OCI-LY1 (cell line): ENCODE results near the gene USP22.

ENCODE experiments used
- H2AFZ ChIP-seq: fragments of 200-600 bp; sonication (generic), shearing (Covaris generic); 2 replicates; pipeline ENCODE4 v1.6.0; 2014; ENCODE audit warnings: antibody characterized with exemption, mild to moderate bottlenecking, low read length
- H3F3A ChIP-seq: fragments of 200-600 bp; sonication (generic), shearing (Covaris generic); 2 replicates; pipeline ENCODE4 v1.6.0; 2014; ENCODE audit warnings: mild to moderate bottlenecking, antibody characterized with exemption, low read length, moderate library complexity; ENCODE audit not compliant: insufficient read depth
- H3K27ac ChIP-seq: fragments of 200-600 bp; sonication (generic); 2 replicates; pipeline ENCODE4 v1.5.1; 2014; ENCODE audit warnings: low read length, mixed run types, mild to moderate bottlenecking, low read depth; ENCODE audit not compliant: poor library complexity, severe bottlenecking
- H3K27me3 ChIP-seq: fragments of 200-600 bp; sonication (generic); 2 replicates; pipeline ENCODE4 v1.6.0; 2014; ENCODE audit warnings: antibody characterized with exemption, mild to moderate bottlenecking, low read length, moderate library complexity; ENCODE audit not compliant: insufficient read depth
- H3K36me3 ChIP-seq: fragments of 200-600 bp; sonication (generic); 2 replicates; pipeline ENCODE4 v1.6.1; 2014; ENCODE audit warnings: mild to moderate bottlenecking, antibody characterized with exemption, low read length, moderate library complexity, mixed read lengths; ENCODE audit not compliant: insufficient read depth
- H3K4me1 ChIP-seq: fragments of 200-600 bp; sonication (generic); 2 replicates; pipeline ENCODE4 v1.5.1; 2014; ENCODE audit warnings: mild to moderate bottlenecking, low read length, moderate library complexity; ENCODE audit not compliant: insufficient read depth, severe bottlenecking
- H3K4me2 ChIP-seq: fragments of 200-600 bp; sonication (generic), shearing (Covaris generic); 2 replicates; pipeline ENCODE4 v1.6.1; 2014; ENCODE audit warnings: low read length
- H3K4me3 ChIP-seq: fragments of 200-600 bp; sonication (generic); 2 replicates; pipeline ENCODE4 v1.5.1; 2014; ENCODE audit warnings: low read length, low read depth, mild to moderate bottlenecking, mixed read lengths; ENCODE audit not compliant: poor library complexity, severe bottlenecking
- H3K79me2 ChIP-seq: fragments of 200-600 bp; shearing (Covaris generic); 2 replicates; pipeline ENCODE4 v1.6.1; 2016; ENCODE audit warnings: mixed run types, low read length, mixed read lengths; ENCODE audit not compliant: insufficient read depth
- H3K9ac ChIP-seq: fragments of 200-600 bp; sonication (generic), shearing (Covaris generic); 2 replicates; pipeline ENCODE4 v1.6.1; 2014; ENCODE audit warnings: mild to moderate bottlenecking, low read length, mixed read lengths
- H3K9me2 ChIP-seq: fragments of 200-600 bp; sonication (generic), shearing (Covaris generic); 2 replicates; pipeline ENCODE4 v1.6.1; 2014; ENCODE audit warnings: low read depth, mild to moderate bottlenecking, low read length, mixed read lengths
- H3K9me3 ChIP-seq: fragments of 200-600 bp; shearing (Covaris generic); 2 replicates; pipeline ENCODE4 v1.6.1; 2014; ENCODE audit warnings: low read length, mixed read lengths
- H4K20me1 ChIP-seq: fragments of 200-600 bp; sonication (generic), shearing (Covaris generic); 2 replicates; pipeline ENCODE4 v1.6.0; 2016; ENCODE audit warnings: mild to moderate bottlenecking, low read length; ENCODE audit not compliant: insufficient read depth
- CTCF ChIP-seq: fragments of 200-600 bp; sonication (generic), shearing (Covaris generic); IDR thresholded peaks from 2 replicates; pipeline ENCODE4 v1.5.1; 2017; ENCODE audit warnings: mild to moderate bottlenecking, antibody characterized with exemption, low read length, moderate library complexity, mixed read lengths
- EZH2 ChIP-seq: fragments of 200-600 bp; sonication (generic), shearing (Covaris generic); IDR thresholded peaks from 2 replicates; pipeline ENCODE4 v1.8.0; 2017; ENCODE audit warnings: borderline replicate concordance, mixed run types, mild to moderate bottlenecking, antibody characterized with exemption, low read length, moderate library complexity, mixed read lengths

Gene USP22

GRCh38 chr17:21076242-21076641 is 33.4 kb upstream of the USP22 start:
- Histone ChIP-seq H4K20me1 (no peaks in the 10 kb centered on the region), H3K9me2 (no peaks in the 10 kb centered on the region), H3K4me2 (no peak overlapping the region), H3K9me3 (no peaks in the 10 kb centered on the region; the same call in 1 of the 2 replicates), H3K36me3 (no peaks in the 10 kb centered on the region; the same call in 1 of the 2 replicates), H3K79me2 (no peaks in the 10 kb centered on the region), H3K27me3 (peaks cover 6% of the 10 kb centered on the region; the same call in 1 of the 2 replicates), H2AFZ (no peak overlapping the region), H3K27ac (no peak overlapping the region), H3F3A (no peaks in the 10 kb centered on the region), H3K4me1 (no peaks in the 10 kb centered on the region), H3K4me3 (no peak overlapping the region), H3K9ac (no peak overlapping the region)
- TF ChIP-seq CTCF: no peak
- no peak for TF ChIP-seq EZH2

GRCh38 chr17:21075739-21076085 is 32.9 kb upstream of the USP22 start:
- Histone ChIP-seq H3K36me3 (no peaks in the 10 kb centered on the region; the same call in 1 of the 2 replicates), H3K9me3 (no peaks in the 10 kb centered on the region), H3K79me2 (no peaks in the 10 kb centered on the region), H3K9ac (no peak overlapping the region), H3K27ac (no peak overlapping the region), H3K27me3 (peaks cover 6% of the 10 kb centered on the region; the same call in 1 of the 2 replicates), H2AFZ (no peak overlapping the region), H3K4me3 (no peak overlapping the region), H3F3A (no peaks in the 10 kb centered on the region), H3K4me1 (no peaks in the 10 kb centered on the region), H3K4me2 (no peak overlapping the region), H3K9me2 (no peaks in the 10 kb centered on the region), H4K20me1 (no peaks in the 10 kb centered on the region)
- no peak for TF ChIP-seq EZH2
- TF ChIP-seq CTCF: no peak

- Histone ChIP-seq H3F3A (no peaks in the 10 kb centered on the region), H3K9ac (no peak overlapping the region), H3K79me2 (no peaks in the 10 kb centered on the region), H3K4me1 (no peaks in the 10 kb centered on the region), H3K9me3 (no peaks in the 10 kb centered on the region), H3K4me3 (no peak overlapping the region), H3K27ac (no peak overlapping the region), H3K36me3 (no peaks in the 10 kb centered on the region), H3K4me2 (no peak overlapping the region), H3K27me3 (0 out of 2 replicates have a peak, but pooled peaks cover 3% of the 10 kb centered on the region), H3K9me2 (no peaks in the 10 kb centered on the region), H4K20me1 (no peaks in the 10 kb centered on the region), H2AFZ (no peak overlapping the region)
- TF ChIP-seq CTCF (no peak), EZH2 (no peak)
These were observed 30.0 kb upstream of the USP22 start for GRCh38 chr17:21072745-21073197.
